GM18951 (cell line): Measurements from ENCODE around the gene FN1.

Source experiments
- POLR2A ChIP-seq: IDR thresholded peaks from 4 replicates; pipeline ENCODE4 v1.6.1; 2011; ENCODE audit warnings: mild to moderate bottlenecking; ENCODE audit not compliant: insufficient read length, insufficient read depth; ENCODE audit errors: extremely low read depth
- in situ Hi-C: fragments of 300-500 bp; cut with MboI; formaldehyde crosslinking; loops from one replicate; pipeline ENCODE4 v1.12.0; 2022; ENCODE audit warnings: low sequenced_read_pairs, mixed read lengths, inconsistent platforms; ENCODE audit not compliant: unreplicated experiment

Gene FN1

GRCh38 chr2:215454519-215455246 lies 18.8 kb upstream of the FN1 start:
- in situ Hi-C loops = loop anchor here (10.0 kb wide), 1 partner anchor 480 kb away; no protein-coding TSS in a partner anchor
- no peak for TF ChIP-seq POLR2A

GRCh38 chr2:215452725-215453124 lies 16.9 kb upstream of the FN1 start:
- in situ Hi-C loops = loop anchor here (10.0 kb wide), 1 partner anchor 482 kb away; no protein-coding TSS in a partner anchor

GRCh38 chr2:215451012-215451756 lies 15.3 kb upstream of the FN1 start:
- TF ChIP-seq POLR2A = no peak
- in situ Hi-C loops = loop anchor here (10.0 kb wide), 1 partner anchor 484 kb away; no protein-coding TSS in a partner anchor

More at GRCh38 chr2:215452725-215453124, 16.9 kb upstream of the FN1 start:
- no peak for TF ChIP-seq POLR2A

- in situ Hi-C loops = loop anchor here (10.0 kb wide), 1 partner anchor 484 kb away; no protein-coding TSS in a partner anchor
- TF ChIP-seq POLR2A = no peak
These were observed 14.5 kb upstream of the FN1 start for GRCh38 chr2:215450188-215451011.

- in situ Hi-C loops = no loop called here
- no peak for TF ChIP-seq POLR2A
These were observed 11.8 kb upstream of the FN1 start for GRCh38 chr2:215447673-215448081.

GRCh38 chr2:215447056-215447455 lies 11.2 kb upstream of the FN1 start:
- TF ChIP-seq POLR2A = no peak
- in situ Hi-C loops = no loop called here

- in situ Hi-C loops = no loop called here
- TF ChIP-seq POLR2A = no peak
These were observed 6.5 kb upstream of the FN1 start for GRCh38 chr2:215442401-215442787.

- TF ChIP-seq POLR2A = no peak
- in situ Hi-C loops = no loop called here
These were observed 5.9 kb upstream of the FN1 start for GRCh38 chr2:215441560-215442400.

GRCh38 chr2:215439980-215440512 lies 4.2 kb upstream of the FN1 start:
- no peak for TF ChIP-seq POLR2A
- in situ Hi-C loops = no loop called here

- no peak for TF ChIP-seq POLR2A
- in situ Hi-C loops = no loop called here
These were observed 3.5 kb upstream of the FN1 start for GRCh38 chr2:215439404-215439803.

GRCh38 chr2:215437614-215438013 lies 1.7 kb upstream of the FN1 start:
- TF ChIP-seq POLR2A = no peak
- in situ Hi-C loops = no loop called here
